GM18907 (cell line): ENCODE results near the gene RAET1E.
"Not testable (repeated sequence)": the region's sequence is repeated elsewhere in the genome, so short reads cannot be mapped to it uniquely, and the experiment has no call there.

ENCODE experiments used
- ATAC-seq: cut with Tn5 transposase; IDR thresholded peaks from one replicate; pipeline ENCODE4 v1.9.1; 2021; ENCODE audit warnings: mild to moderate bottlenecking, moderate library complexity; ENCODE audit not compliant: unreplicated experiment

Gene RAET1E

GRCh38 chr6:149891864-149892263 is 6.0 kb downstream of the RAET1E start:
- ATAC-seq, result not testable (repeated sequence)

- ATAC-seq, result no peak
Observed at GRCh38 chr6:149891259-149891658, 6.7 kb downstream of the RAET1E start.

- ATAC-seq, result no peak
Observed at GRCh38 chr6:149890629-149891045, 7.3 kb downstream of the RAET1E start.

DNA sequence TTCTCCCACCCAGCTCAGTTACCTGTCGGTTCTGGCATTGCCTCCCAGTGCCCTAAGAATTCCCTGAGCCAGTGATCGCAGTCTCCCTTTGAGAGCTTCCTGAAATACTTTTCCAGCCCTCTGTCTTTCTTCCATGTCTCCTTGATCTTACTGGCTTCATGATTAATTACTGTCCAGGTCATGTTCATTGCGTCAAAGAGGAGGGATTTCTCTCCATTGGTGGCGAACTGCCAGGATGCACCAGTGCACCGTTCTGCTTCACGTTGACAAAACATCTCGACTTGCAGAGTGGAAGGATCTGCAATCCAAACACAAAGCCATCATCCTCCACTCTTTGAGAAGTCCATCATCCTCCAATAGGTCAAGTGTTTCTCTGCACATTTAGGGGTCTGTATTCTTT is 8.6 kb downstream of the RAET1E start:
- ATAC-seq, result no peak

- no peak for ATAC-seq
Observed at GRCh38 chr6:149888659-149889058, 9.3 kb downstream of the RAET1E start.

GRCh38 chr6:149888093-149888492 is 9.8 kb downstream of the RAET1E start:
- no peak for ATAC-seq

DNA sequence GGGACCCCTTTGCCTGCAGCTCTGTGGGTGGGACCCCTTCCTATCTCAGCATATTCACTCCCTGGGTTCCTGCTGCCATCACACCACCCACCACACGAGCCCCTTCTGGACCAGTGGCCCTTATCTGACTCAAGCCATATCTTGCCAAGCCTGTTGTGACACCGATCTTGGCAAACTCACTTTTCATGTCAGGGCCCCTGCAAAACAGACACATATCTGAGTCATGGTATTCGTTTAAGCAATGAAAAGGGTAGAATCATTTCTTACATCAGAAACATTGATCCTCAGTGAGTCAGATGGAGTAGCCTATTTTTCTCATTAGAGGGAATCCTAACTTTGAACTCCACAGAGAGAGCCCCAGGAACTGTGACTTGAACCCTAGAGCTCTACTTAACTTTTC is 10.6 kb downstream of the RAET1E start:
- ATAC-seq, result no peak

DNA sequence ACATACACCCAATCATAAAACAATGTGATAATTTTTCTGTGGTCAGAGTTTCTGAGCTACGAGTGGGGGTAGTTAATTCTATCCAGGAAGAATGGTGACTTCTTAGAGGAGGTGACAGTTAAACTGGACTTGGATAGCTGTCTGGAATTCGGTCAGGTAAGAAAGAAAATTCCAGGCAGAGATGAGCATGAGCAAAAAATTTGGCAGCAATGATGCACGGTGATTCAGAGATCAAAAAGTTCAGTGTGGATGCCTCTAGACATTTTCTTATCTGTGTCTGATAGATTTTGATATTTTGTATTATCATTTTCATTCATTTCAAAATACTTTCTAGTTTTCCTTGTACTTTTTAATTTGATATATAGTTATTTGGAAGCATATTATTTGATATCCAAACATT is 12.0 kb downstream of the RAET1E start:
- no peak for ATAC-seq

DNA sequence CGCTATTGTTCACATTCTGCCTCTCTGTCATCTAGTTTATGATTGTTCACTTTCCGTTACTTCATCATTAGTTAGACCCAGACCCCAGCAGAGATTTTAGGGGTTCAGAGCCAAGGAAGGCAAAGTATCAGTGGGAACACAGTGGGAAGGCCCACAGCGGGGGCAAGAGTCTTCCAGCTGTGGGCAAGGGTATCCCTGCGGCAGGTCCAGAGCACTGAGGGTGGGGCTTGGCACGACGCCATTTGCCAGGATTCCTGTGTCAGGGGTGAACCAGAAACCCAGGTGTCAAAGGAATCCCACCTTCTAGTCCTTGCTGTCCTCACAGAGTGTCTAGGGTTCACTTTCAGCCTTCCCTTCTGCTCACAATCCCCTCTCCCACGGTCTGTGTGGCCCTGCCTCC is 13.3 kb downstream of the RAET1E start:
- no peak for ATAC-seq

- no peak for ATAC-seq
Observed at GRCh38 chr6:149884215-149884614, 13.7 kb downstream of the RAET1E start.

DNA sequence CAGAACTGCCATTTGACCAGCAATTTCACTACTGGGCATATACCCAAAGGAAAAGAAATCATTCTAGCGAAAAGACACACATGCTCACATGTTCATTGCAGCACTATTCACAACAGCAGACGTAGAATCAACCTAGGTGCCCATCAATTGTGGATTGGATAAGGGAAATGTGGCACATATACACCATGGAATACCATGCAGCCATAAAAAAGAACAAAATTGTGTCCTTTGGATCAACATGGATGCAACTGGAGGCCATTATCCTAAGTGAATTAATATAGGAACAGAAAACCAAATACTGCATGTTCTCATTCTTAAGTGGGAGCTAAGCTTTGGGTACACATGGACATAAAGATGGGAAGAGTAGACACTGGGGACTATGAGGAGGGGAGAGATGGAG is 16.1 kb downstream of the RAET1E start:
- ATAC-seq, result no peak

GRCh38 chr6:149881066-149881766 is 16.7 kb downstream of the RAET1E start:
- no peak for ATAC-seq

GRCh38 chr6:149877659-149878058 is 20.3 kb downstream of the RAET1E start:
- no peak for ATAC-seq

DNA sequence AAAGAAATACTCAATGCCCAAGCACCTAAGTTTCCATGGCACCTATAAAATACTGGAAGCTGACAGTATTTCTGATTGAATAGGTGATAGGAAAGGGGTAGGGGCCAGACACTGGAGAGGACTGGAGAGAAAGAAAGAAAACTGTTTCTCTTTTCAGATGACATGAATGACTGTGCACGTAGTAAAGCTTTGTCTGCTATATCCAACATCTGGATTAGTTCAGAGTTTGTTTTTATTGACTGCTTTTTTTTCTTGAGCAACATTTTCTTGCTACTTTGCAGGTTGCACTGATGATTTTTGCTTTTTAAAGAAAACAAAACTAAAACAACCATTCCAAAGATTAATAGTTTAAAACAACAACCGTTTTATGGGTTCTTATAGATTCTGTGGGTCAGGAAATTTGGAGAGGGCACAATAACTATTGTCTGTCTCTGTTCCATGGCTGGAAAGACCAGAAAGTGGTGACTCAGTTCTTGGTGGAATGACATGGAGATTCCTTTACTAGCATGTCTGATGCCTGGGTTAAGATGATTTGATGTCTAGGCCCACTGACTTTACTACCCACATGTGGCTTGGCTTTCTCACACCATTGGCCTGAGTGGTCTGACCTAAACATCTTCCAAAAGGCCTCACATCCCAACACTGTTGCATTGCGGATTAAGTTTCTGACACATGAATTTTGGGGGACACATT is 21.5 kb downstream of the RAET1E start:
- no peak for ATAC-seq

- no peak for ATAC-seq
Observed at GRCh38 chr6:149872233-149872632, 25.7 kb downstream of the RAET1E start.

- no peak for ATAC-seq
Observed at GRCh38 chr6:149871182-149871581, 26.7 kb downstream of the RAET1E start.

GRCh38 chr6:149869275-149869892 is 28.5 kb downstream of the RAET1E start:
- ATAC-seq, result no peak

GRCh38 chr6:149867876-149868640 is 29.9 kb downstream of the RAET1E start:
- ATAC-seq, result no peak

- no peak for ATAC-seq
Observed at GRCh38 chr6:149864578-149865535, 33.1 kb downstream of the RAET1E start.
